ENCODE results near the gene MCFD2.
A peak's percentile ranks its signal among the peaks of the same experiment; 100 is the strongest.
"Not testable (repeated sequence)": the region's sequence is repeated elsewhere in the genome, so short reads cannot be mapped to it uniquely, and the experiment has no call there.

Gene MCFD2

DNA sequence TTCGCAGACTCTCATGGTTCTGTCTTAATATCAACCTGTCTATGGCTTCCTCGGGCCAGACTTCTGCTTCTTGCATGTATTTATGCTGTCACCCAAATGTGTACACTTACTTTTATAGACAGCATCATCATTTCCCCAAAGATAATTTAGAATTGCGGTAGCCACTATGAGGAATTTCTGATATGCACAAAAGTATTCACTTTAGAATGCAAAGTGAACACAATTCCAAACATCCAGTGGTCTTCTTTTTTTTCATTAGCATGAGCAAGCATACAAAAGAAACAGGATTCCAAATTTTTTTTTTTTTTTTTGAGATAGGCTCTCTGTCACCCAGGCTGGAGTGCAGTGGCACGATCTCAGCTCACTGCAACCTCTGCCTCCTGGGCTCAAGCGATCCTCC, 21.0 kb upstream of the MCFD2 start:
- no peak for DNase-seq

DNA sequence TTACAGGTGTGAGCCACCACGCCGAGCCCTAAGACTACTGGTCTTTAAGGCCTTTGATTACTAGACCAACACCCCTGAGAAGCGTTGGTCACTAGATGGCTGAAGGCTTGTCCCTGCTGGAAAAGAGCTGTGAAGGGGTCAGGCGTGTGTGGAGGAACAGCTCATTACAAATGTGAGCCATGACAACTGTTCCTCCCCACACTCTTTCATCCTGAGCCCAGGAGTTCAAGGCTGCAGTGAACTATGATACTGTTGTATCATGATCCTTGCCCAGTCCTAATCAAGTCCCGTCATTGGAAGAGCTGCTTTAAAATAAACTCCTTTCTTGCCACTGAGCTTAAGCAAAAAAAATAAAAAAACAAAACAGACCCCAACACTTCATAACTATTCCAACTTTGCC, 19.5 kb upstream of the MCFD2 start:
- DNase-seq: no peak

DNA sequence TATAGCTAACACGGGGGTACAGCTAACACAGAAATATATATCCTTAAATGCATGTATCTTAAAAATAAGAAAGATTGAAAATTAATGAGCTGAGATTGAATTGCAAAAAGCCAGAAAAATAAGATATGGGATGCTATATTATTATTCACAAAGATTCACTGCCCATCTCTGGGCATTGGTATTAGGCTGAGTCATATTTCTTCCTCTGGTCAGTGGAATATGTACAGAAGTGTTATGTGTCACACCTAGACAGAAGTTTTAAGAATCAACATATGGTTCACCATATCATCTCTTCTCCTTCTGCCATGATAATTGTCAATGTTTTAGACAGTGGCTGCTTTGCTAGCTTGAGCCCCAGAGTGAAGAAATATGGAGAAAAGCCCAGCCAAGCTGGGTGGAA, 14.0 kb upstream of the MCFD2 start:
- no peak for DNase-seq

DNA sequence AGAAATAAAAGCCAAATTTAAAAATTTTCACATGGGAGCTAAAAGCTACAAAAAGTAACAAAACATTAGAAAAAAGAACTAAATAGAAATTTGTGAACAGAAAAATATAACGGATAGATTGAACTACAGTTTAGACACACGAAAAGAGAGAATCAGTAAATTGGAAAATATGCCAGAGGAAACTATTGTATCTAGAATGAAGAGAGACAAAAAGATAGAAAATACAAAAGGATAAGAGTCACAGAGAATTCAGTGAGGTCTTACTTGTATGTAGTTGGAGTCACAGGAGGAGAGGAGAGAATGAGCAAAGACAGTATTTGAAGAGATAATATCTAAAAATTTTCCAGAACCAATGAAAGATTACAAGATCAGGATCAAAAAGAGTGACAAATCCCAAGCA, 11.3 kb upstream of the MCFD2 start:
- no peak for DNase-seq

DNA sequence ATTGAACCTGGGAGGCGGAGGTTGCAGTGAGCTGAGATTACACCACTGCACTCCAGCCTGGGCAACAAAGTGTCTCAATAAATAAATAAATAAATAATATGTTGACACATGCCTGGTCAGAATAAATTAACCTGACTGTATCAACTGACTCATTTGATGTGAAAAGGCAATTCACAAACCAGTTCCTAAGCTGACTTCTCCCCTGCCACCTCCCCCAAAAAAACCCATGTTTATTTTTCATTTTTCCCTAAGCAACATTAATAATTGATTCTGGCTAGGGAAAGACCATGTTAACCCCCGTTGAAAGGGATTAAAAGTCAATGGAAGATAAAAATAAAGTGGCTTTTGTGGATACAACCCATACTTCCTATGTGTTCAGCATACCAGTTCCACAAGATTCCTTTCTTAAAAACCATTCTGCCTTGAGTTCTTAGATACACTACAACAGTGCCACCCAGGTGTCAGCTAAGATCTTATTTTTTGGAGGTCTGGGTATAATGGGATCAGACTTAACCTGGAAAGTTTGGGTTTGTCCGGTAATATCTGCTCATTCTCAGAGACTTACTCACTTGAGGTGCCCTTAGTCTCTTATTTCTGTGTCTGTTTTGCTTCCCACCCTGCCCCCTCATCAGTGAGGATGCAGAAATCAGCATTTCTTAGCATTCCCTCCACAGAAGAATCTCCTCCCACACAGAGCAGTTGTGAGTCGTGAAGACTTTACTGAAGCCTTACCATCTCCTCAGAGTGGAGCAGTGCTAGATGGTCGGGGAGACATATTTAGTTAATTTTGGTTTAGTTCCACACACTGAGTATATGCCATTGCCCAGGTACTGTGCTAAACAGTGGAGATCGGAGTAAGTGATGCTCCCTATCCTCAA, 10.1 kb upstream of the MCFD2 start:
- no peak for DNase-seq

DNA sequence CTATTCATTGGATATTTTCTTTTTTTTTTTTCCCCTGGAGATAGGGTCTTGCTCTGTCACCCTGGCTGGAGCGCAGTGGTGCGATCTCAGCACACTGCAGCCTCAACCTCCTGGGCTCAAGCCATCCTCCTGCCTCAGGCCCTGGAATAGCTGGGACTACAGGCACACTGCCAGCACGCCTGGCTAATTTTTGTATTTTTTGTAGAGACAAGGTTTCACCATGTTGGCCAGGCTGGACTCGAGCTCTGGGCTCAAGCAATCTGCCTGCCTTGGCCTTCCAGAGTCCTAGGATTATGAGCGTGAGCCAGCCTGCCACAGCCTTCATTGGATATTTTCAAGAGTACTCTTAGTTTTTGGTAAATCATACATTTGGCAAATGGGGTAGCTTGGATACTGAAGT, 9.0 kb upstream of the MCFD2 start:
- no peak for DNase-seq

DNA sequence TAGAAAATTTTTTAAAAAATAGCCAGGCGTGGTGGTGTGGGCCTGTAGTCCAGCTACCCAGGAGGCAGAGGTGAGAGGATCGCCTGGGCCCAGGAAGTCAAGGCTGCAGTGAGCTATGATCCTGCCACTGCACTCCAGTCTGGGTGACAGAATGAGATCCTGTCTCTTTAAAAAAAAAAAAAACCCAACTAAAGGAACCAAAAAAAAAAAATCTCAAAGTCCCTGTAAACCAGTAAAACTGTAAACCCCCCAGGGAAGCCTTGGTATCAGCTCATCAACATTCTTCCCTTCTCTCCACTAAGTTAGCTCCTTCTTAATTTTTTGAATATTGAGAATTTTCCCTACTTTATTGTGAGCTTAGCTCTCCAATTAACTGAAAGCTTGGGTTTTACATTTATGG, 8.4 kb upstream of the MCFD2 start:
- no peak for DNase-seq

DNA sequence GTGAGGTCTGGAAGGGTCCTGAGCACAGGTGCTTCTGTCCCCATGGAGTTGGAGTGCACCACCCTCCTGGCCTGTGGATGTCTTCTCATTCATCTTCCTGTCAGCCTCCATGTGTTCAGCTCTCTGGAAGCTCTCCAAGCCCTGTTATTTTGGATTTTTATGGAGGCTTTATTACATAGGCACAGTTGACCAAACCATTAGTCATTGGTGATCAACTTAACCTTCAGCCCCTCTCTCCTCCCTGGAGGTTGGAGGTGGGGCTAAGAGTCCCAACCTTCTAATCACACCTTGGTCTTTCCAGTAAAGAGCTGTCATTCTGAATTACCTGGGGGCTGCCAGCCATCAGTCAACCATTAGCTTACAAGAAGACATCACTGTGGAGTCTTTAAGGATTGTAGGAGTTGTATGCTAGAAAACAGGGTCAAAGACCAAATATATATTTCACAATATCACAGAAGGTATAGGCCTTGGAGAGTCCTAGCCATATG, 7.5 kb upstream of the MCFD2 start:
- no peak for DNase-seq

DNA sequence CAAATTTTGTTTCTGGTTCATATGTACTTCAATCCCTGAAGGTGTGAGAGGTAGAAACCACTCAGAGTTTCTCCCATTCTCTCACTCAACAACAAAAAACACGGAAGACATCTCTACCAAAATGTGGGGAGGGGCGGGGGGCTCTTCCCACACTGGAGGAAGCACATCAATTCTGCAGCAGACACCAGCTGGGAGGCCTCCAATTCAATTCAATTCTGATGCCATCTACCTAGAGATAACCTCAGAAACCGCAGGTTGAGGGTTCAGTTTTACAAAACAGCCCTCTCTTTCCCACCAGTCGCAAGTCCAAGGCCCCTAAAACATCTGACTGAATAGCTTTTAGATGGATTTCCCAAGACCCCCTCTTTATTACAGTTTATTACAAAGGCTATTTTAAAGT, 7.0 kb upstream of the MCFD2 start:
- no peak for DNase-seq

DNA sequence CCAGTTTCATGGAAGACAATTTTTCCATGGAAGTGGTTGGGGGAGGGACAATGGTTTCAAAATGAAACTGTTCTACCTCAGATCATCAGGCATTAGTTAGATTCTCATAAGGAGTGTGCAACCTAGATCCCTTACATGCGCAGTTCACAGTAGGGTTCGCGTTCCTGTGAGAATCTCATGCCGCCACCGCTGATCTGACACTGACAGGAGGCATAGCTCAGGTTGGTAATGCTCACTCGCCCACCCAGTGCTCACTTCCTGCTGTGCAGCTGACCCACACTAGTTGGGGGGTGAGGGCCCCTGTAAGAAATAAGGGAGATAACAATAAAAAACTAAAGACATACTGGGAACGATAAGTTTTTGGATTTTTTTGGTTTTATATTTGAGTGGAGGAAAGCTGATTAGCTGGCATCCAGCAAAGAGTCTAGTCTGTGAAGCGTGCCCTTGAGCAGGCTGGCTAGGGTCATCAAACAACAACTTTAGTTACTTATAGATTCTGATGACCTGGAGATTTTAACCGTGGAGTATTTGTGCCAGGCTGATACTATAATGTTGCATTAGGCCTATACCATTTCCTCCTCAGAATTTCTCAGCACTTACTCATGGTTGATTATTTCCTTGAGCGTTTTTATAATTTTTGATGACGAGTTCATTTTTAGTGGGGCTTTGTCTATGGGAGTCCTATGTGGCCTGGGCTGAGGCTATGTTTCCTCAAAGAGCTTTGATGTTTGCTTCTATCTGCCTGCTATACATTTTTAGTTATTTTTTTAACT, 6.3 kb upstream of the MCFD2 start:
- no peak for DNase-seq

DNA sequence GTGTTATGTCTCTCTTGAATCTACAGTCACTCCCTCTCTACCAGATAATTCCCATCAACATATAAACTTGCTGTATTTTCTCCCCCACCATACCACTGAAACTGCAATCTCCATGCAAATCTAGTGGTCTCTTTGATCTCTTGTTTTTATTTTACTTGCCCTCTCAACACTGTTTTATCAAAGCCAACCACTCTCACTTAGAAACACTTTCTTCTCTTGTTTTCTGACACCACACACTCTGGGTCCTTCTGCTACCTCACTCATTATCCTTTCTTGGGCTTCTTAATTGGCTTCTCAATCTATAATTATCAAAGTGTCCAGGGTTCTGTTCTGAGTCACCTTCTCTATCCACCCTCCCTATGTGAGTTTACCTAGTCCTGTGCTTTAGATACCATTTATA, 2.0 kb upstream of the MCFD2 start:
- DNase-seq: no peak

DNA sequence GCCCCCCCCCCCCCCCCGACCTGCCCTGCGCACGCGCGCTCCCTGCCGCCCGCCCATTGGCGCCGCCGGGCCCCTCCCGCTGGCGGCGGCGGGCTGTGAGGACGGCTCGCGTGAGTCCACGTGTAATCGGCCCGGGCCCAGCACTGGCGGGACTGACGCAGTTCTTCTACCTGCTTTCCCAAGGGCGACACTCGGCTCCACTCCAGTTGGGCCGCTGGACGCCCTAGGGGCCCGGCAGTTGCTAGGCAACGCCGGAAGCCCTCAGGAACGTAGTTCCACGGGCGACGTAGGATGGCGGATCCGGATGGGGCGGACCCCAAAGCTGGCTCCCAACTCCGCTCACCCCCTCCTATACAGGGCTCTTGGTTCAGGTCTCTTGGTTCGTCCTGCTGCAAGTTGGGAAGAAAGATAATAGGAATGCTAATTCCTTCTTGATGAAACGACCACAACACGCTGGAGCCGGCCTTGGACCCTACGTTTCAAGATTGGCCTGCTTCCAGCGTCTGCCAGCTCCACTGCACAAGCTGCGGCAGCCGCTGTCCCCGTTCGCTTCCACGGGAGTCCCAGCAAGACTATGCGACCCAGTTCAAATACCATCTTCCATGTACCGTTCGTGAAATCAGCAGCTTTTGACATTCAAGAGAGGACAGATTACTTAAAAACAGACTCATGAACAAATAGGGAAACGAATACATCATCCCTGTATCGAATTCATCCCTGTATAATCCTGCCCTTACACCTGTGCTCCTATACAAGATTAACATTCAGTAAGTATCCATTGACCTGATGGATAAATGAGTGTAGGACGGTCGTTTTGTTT, 415 bp upstream of the MCFD2 start:
- DNase-seq: peak; percentile 72

DNA sequence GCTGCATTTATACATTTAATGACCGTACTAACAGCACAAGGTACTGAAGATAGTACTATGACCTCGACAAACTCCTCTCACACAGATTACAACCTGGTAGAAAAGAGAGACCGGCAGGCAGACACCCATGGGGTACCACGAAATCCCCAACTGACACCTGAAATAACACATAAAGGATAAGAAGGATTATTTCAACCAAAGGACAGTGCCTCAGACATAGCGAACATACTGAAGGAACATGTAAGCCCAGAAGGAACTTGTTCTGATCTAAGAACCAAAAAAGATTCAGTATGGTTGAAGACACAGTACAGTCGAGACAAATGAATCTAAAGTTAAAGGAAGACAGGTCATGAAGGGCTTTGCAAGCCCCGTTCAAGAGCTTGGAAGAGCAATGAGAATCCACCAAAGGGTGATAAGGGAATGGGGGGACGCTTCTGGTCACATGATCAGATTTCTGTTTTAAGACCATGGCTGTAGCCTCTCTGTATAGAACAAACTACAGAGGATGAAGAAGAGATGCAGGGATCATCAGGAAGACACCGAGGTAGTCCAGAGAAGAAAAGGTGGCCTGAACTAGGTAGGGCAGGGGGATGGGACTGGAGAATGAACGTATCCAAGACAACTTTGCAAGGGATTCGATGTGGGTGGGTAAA, 902 bp downstream of the MCFD2 start:
- no peak for DNase-seq

DNA sequence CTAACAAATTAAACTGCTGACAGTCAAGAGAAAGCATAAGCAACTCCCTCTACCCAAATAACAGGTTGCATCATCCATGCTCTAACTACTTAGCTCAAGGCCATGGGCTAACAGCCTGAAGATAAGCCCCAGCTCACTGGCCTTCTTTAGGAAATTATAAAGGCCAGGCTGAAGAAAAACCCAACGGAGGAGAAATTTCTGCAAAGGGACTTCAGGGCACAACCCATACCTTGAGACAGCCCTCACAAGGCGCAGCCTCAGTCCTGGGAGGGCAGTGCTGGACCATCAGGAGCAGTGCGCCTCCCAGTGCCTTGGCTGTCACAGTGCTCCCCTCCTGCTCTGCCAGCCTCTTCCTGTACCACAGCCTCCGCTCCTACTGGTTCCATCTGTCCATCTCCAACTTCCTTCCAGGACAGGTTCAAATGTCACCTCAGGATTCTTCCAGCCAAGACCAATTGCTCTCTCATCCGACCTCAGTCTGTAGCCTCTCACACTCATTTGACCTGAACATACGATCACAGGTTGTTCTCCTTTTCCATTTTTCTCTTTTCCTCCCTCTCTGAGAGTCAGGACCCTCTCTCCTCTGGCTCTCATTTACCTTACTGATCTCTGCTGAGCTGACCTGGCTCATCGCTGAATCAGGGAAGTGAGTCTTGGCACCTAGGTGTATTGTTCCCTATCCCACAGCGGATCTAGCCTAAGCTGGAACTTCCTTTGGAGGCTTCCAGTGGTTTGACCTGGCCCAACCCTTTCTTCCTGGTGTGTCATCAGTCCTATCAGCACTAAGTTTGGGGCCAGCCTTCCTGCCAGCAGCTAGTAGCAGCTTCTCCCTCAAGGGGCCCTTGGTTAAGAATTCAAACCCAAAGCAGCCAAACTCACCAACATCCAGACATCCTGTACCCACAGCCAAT, 1.9 kb downstream of the MCFD2 start:
- DNase-seq: no peak

DNA sequence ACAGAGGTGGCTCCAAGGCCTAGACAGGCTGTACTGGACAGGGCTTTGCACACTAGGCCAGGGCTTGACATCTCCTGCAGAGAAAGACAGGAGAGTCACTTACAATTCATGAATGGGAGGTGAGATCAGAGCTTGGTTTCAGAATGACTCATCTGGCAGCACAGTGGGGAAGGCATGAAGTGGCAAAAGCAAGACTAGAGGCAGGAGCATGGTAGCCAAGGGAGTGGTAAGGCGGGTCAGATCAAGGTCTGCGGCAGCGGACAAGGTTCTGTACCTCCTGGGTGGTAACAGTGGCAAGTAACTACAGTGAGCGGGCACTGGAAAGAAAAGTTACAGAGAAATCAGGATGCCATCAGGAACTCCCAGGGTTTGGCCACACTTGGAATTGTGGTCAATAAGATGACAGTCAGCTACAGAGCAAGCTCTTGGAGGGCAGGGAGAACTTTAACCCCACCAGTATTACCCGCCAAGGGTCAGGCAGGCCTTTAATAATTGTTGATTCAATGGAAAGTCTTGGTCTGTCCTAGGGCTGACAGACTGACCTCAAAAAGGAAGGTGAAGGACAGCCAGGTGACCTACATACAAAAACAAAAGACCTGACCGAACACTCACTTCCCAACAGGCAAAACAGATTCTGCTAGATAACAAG, 5.7 kb downstream of the MCFD2 start:
- DNase-seq: no peak

DNA sequence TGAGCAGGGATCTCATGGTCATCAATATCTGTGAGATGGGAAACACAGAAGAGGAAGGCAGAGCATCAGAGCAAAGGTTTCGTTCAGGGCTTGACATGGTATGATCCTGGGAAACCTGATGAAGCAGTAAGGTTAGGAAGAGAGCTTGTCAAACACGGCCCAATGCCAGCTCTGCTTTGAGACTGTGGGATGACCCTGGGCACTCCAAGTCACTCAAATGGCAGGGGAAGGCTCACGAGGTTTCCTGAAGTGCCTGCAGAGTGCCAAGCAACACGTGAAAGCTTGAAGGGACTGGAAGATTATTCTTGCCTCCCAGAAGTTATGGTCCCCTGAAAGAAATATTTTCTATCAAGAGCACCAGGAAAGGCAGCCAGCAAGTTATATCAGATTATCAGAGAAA, 6.5 kb downstream of the MCFD2 start:
- no peak for DNase-seq

DNA sequence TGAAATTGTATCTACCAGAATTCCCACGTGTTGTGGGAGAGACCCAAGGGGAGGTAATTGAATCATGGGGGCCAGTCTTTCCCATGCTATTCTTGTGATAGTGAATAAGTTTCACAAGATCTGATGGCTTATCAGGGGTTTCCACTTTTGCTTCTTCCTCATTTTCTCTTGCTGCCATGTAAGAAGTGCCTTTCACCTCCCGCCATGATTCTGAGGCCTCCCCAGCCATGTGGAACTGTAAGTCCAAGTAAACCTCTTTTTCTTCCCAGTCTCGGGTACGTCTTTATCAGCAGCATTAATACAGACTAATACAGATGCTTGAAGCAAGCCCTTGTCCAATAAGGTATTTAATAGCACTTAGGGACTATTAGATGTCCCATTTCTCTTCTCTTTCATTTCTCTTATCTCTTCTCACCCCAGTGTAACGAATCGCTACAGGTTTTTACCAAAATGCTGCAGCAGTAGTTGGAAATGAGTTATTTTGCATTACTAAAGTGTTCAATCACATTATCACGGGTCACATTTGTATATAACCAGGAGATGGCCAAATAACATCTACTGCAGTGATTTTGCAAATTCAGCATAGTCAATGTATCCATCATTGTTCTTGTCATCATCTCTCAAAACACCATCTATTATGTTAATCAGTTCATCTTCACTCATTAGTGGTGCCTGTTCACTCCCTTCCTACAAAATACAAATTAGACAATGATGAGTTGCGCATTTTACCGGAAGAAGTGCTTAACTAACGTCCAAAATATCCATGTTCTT, 10.5 kb downstream of the MCFD2 start:
- not testable (repeated sequence) for DNase-seq

DNA sequence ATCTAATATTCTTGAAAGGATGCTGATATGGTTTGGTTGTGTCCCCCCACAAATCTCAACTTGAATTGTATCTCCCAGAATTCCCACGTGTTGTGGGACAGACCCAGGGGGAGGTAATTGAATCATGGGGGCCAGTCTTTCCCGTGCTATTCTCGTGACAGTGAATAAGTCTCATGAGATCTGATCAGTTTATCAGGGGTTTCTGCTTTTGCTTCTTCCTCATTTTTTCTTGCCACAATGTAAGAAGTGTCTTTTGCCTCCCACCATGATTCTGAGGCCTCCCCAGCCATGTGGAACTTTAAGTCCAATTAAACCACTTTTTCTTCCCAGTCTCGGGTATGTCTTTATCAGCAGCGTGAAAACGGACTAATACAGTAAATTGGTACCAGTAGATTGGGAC, 12.6 kb downstream of the MCFD2 start:
- not testable (repeated sequence) for DNase-seq

DNA sequence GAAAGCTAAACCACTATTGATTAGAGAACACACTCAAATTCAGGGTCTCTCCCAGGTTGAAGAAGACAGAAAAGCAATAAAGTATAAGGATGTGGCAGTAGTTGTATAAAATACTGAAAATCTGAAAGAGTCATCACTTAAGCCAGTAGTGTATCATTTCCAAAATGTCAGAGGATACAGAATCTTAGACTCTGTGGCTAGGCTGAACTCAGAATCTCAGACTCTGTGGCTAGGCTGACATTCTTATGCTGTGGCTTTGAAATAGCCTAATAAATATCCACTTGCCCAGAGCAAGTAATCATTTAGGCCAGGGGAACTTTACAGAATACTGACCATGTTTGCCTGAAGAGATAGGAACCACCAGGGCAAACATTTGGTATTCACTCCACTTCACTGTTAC, 13.1 kb downstream of the MCFD2 start:
- DNase-seq: no peak

DNA sequence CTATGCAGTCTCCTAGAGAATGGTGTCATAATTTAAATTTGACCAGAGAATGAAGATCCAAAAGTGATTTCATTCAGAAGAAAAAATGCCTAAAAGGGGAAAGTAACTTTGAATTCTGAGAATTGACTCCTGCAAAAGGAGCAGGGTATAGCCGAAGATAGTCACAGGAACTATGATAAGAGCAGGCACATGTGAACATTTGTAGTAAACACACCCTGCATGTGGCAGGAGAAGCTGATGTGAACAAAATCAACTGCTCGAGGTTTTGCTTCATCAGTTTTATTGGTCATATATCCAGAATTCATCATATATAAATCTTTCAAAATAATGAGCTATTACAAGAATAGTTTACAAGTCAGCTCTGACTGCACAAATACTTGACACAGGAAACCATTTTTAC, 14.0 kb downstream of the MCFD2 start:
- DNase-seq: no peak
